ENCODE data around the gene ANKRD44.

Gene ANKRD44

DNA sequence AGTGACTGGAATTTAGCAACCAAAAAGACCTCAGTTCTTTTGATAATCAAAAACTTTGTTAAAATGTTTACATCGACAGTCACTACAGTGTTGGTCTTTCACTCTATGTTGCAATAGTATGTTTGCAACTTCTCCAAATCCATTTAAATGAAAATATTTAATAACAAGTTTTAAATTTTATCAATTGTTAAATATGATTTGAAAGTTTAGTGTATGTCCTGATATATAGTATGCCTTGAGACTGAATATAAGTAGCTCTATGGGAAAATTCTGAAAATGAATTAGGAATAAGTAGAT is 109.9 kb downstream of the ANKRD44 start:
- Histone ChIP-seq H3K4me3 (ENCODE audit: low read length) (no peak overlapping the region), H3K27ac (ENCODE audit: low read depth, low read length) (no peak overlapping the region), H3K79me2 (ENCODE audit: control insufficient read depth, low read length) (peaks cover 49% of the 10 kb centered on the region), H3K36me3 (ENCODE audit: control insufficient read depth, low read length) (peaks cover 19% of the 10 kb centered on the region), H3F3A (ENCODE audit: control insufficient read depth, insufficient read depth) (peaks cover 20% of the 10 kb centered on the region), H3K4me1 (ENCODE audit: control insufficient read depth, low read length) (peaks cover 72% of the 10 kb centered on the region), H4K20me1 (ENCODE audit: control insufficient read depth, insufficient read depth, low read depth, low read length) (no peaks in the 10 kb centered on the region), H3K9me3 (ENCODE audit: control insufficient read depth, insufficient read depth, low read length) (no peaks in the 10 kb centered on the region), H3K27me3 (ENCODE audit: control insufficient read depth, low read length) (no peaks in the 10 kb centered on the region), H3K4me2 (ENCODE audit: low read length) (no peak overlapping the region), H3K9me2 (replicated peaks; ENCODE audit: control insufficient read depth, low read length) (no peaks in the 10 kb centered on the region)
- TF ChIP-seq EZH2phosphoT487 (IDR thresholded peaks at IDR 0.05; ENCODE audit: borderline replicate concordance, low read length) = no peak

DNA sequence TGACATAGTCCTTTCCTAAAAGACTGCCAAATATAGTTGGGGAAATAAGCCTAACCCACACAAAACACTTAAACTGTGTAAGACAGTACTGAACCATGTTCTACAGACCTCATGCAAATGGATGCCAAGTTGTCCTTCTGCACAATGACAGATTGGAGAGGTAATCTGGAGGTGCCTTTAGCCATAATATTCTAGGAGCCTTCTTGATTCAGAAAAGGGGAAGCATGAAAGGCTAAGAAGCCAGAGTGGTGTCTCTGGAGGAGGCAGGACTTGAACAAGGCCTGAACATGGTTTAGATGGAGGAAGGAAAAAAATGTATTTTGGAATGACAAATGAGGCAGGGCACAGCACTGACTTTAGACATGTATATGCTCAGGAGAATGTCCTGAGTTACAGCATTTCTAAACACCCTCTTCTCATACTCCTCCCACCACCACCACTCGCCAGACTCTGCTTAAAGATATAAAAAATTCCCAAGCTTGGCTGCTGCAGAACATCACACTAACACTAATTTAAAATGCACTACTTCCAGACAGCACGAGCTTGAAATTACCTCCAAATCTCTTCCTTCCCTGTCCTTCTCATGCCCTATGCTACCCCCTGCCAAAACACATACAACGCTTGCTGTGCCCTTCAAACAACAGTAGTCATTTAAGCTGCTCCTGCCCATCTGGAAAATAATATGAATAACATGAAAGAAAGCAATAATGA is 110.4 kb downstream of the ANKRD44 start:
- TF ChIP-seq EZH2phosphoT487 (IDR thresholded peaks at IDR 0.05; ENCODE audit: borderline replicate concordance, low read length) = no peak
- TF ChIP-seq, protein P1, sequence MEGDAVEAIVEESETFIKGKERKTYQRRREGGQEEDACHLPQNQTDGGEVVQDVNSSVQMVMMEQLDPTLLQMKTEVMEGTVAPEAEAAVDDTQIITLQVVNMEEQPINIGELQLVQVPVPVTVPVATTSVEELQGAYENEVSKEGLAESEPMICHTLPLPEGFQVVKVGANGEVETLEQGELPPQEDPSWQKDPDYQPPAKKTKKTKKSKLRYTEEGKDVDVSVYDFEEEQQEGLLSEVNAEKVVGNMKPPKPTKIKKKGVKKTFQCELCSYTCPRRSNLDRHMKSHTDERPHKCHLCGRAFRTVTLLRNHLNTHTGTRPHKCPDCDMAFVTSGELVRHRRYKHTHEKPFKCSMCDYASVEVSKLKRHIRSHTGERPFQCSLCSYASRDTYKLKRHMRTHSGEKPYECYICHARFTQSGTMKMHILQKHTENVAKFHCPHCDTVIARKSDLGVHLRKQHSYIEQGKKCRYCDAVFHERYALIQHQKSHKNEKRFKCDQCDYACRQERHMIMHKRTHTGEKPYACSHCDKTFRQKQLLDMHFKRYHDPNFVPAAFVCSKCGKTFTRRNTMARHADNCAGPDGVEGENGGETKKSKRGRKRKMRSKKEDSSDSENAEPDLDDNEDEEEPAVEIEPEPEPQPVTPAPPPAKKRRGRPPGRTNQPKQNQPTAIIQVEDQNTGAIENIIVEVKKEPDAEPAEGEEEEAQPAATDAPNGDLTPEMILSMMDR (IDR thresholded peaks at IDR 0.05; ENCODE audit: low read depth, low read length, poor library complexity, severe bottlenecking) = no peak
- peaks cover 49% of the 10 kb centered on the region for H3K79me2 ChIP-seq (ENCODE audit: control insufficient read depth, low read length)
- peak overlapping the region; percentile 70 for H3K4me2 ChIP-seq (ENCODE audit: low read length)
- H3K27me3 ChIP-seq (ENCODE audit: control insufficient read depth, low read length) = no peaks in the 10 kb centered on the region
- peaks cover 14% of the 10 kb centered on the region for H3K36me3 ChIP-seq (ENCODE audit: control insufficient read depth, low read length)
- no peaks in the 10 kb centered on the region for H3K9me2 ChIP-seq (replicated peaks; ENCODE audit: control insufficient read depth, low read length)
- H3F3A ChIP-seq (ENCODE audit: control insufficient read depth, insufficient read depth) = peaks cover 20% of the 10 kb centered on the region
- H3K4me3 ChIP-seq (ENCODE audit: low read length) = no peak overlapping the region
- H4K20me1 ChIP-seq (ENCODE audit: control insufficient read depth, insufficient read depth, low read depth, low read length) = no peaks in the 10 kb centered on the region
- H3K4me1 ChIP-seq (ENCODE audit: control insufficient read depth, low read length) = peaks cover 69% of the 10 kb centered on the region
- H3K27ac ChIP-seq (ENCODE audit: low read depth, low read length) = no peak overlapping the region
- H3K9me3 ChIP-seq (ENCODE audit: control insufficient read depth, insufficient read depth, low read length) = no peaks in the 10 kb centered on the region

DNA sequence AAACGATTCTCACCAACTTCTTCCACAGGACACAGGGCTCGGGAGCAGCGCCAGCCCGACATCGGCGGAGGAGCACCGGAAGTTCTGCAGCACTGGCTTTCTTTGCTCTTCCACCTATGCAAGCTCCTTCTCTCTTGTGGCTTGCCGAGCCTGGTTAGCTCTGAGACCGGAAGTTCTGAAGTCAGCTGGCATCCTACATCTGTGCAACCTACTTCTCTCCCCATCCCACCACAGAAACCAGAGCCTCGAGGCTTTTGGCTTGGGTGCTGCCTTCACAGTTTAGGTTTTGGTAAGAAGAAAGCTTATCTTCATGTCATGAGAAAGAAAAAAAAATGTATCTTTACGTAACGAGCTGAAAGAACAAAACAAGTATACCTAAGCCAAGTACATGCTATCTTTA is 111.7 kb downstream of the ANKRD44 start:
- Histone ChIP-seq H3K9me2 (replicated peaks; ENCODE audit: control insufficient read depth, low read length) (no peaks in the 10 kb centered on the region), H3K4me3 (ENCODE audit: low read length) (peak overlapping the region; percentile 55), H3K9me3 (ENCODE audit: control insufficient read depth, insufficient read depth, low read length) (no peaks in the 10 kb centered on the region), H4K20me1 (ENCODE audit: control insufficient read depth, insufficient read depth, low read depth, low read length) (no peaks in the 10 kb centered on the region), H3F3A (ENCODE audit: control insufficient read depth, insufficient read depth) (peaks cover 18% of the 10 kb centered on the region), H3K79me2 (ENCODE audit: control insufficient read depth, low read length) (peaks cover 47% of the 10 kb centered on the region), H3K36me3 (ENCODE audit: control insufficient read depth, low read length) (peaks cover 7% of the 10 kb centered on the region), H3K27ac (ENCODE audit: low read depth, low read length) (peak overlapping the region; percentile 39), H3K4me2 (ENCODE audit: low read length) (peak overlapping the region; percentile 70), H3K27me3 (ENCODE audit: control insufficient read depth, low read length) (no peaks in the 10 kb centered on the region), H3K4me1 (ENCODE audit: control insufficient read depth, low read length) (peaks cover 69% of the 10 kb centered on the region)
- TF ChIP-seq, protein P1 (IDR thresholded peaks at IDR 0.05; ENCODE audit: low read depth, low read length, poor library complexity, severe bottlenecking) = no peak
- TF ChIP-seq EZH2phosphoT487 (IDR thresholded peaks at IDR 0.05; ENCODE audit: borderline replicate concordance, low read length) = no peak

DNA sequence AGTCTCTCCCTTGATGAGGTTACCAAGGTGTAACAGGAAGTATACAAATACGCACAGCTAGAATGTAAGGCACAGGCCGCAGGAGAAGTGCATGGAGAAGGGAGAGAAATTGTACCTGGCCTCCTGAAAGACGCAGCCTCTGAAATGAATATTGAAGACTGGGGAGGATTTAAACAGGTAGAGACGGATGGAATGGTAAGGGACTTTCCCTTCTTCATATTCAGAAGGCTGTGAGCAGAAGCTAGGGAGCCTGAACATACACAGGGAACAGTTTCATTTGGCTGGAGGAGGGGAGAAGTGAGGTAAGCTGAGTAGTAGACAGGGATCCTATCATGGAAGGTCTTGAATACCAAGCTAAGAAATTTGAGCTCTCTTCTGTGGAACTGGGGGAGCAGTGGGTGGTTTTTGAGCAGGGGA is 112.7 kb downstream of the ANKRD44 start:
- Histone ChIP-seq H3K4me1 (ENCODE audit: control insufficient read depth, low read length) (peaks cover 65% of the 10 kb centered on the region), H4K20me1 (ENCODE audit: control insufficient read depth, insufficient read depth, low read depth, low read length) (no peaks in the 10 kb centered on the region), H3K9me2 (replicated peaks; ENCODE audit: control insufficient read depth, low read length) (no peaks in the 10 kb centered on the region), H3K27me3 (ENCODE audit: control insufficient read depth, low read length) (no peaks in the 10 kb centered on the region), H3K36me3 (ENCODE audit: control insufficient read depth, low read length) (no peaks in the 10 kb centered on the region; the same call in 1 of the 2 replicates), H3K4me3 (ENCODE audit: low read length) (peak overlapping the region; percentile 55), H3K4me2 (ENCODE audit: low read length) (peak overlapping the region; percentile 70), H3K79me2 (ENCODE audit: control insufficient read depth, low read length) (peaks cover 42% of the 10 kb centered on the region), H3K9me3 (ENCODE audit: control insufficient read depth, insufficient read depth, low read length) (no peaks in the 10 kb centered on the region), H3K27ac (ENCODE audit: low read depth, low read length) (no peak overlapping the region), H3F3A (ENCODE audit: control insufficient read depth, insufficient read depth) (peaks cover 13% of the 10 kb centered on the region)
- TF ChIP-seq, protein P1 (IDR thresholded peaks at IDR 0.05; ENCODE audit: low read depth, low read length, poor library complexity, severe bottlenecking) = no peak
- no peak for TF ChIP-seq EZH2phosphoT487 (IDR thresholded peaks at IDR 0.05; ENCODE audit: borderline replicate concordance, low read length)

Data from DOHH2 (cell line).